GM18507 (cell line): ENCODE data around the gene METRN.

Source experiments
- DNase-seq: peaks from one replicate; pipeline ENCODE4 v3.0.0; 2011; ENCODE audit warnings: low read depth; ENCODE audit not compliant: insufficient read length; ENCODE audit errors: extremely low spot score
- FAIRE-seq: peaks from 2 replicates; lab custom pipeline; 2011; peaks lifted over from hg19 to GRCh38; lab: Jason Lieb, UNC

Gene METRN

GRCh38 chr16:677316-678190 is 37.4 kb upstream of the METRN start:
- no peak for DNase-seq
- no peak for FAIRE-seq

DNA sequence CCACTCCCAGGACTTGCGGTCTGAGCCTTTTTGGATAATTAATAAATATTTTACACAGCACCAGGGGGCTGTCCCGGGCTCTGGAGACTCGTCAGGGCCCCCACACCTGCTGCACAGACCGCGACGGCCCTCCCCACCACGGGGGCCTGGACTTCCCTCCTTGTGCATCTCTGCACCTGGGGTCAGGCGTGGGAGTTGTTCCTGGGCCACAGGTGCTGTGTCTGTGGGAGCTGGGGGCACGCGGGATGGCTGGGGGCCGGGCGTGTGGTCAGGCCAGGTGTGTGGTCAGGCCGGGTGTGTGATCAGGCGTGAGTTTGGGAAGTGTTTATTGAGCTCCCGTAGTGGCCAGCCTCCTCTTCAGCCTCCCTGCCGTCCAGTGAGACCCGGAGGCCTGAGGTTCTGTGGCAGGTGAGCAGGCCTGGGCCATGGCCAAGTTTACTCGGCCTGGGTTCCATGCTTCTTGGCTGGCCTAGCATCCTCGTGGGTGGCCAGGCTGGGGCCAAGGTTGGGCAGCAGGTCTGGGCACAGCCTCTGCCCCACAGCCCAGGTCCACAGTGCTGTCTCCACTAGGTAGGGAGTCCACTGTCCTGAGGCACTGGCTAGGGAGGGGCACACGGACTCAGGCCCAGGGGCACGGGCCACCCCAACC is 36.6 kb upstream of the METRN start:
- FAIRE-seq (no peak), DNase-seq (no peak)

GRCh38 chr16:678858-679813 is 35.8 kb upstream of the METRN start:
- FAIRE-seq (no peak), DNase-seq (no peak)

GRCh38 chr16:679814-680624 is 34.9 kb upstream of the METRN start, which contains the start of gene STUB1:
Gene STUB1 (plus strand): TSS chr16:680410. CDS start chr16:680526, 116 bp downstream.
- DNase-seq (peak; percentile 62), FAIRE-seq (peak; percentile 73)

GRCh38 chr16:680625-680945 is 34.3 kb upstream of the METRN start:
- FAIRE-seq, result no peak
- DNase-seq, result no peak

DNA sequence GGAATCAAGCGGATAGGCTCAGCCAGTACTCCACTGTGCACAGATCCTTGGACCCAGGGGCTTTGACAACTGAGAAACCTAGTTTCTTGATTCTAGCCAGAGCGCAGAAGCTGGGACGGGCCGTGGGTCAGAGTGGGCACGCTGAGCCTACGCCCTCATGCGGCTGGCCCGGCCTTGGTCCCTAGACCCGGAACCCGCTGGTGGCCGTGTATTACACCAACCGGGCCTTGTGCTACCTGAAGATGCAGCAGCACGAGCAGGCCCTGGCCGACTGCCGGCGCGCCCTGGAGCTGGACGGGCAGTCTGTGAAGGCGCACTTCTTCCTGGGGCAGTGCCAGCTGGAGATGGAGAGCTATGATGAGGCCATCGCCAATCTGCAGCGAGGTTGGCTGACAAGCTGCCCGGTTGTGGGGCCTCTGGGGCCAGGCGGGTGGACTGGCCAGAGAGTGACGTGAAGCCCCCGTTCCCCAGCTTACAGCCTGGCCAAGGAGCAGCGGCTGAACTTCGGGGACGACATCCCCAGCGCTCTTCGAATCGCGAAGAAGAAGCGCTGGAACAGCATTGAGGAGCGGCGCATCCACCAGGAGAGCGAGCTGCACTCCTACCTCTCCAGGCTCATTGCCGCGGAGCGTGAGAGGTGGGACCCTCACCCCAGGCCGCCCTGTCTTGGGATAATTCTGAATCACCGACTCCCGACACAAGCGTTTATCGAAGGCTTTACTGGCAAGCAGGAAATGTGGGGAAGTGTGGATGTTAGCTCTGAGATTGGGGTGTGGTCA is 33.8 kb upstream of the METRN start:
- no peak for DNase-seq
- peak; percentile 54 for FAIRE-seq

DNA sequence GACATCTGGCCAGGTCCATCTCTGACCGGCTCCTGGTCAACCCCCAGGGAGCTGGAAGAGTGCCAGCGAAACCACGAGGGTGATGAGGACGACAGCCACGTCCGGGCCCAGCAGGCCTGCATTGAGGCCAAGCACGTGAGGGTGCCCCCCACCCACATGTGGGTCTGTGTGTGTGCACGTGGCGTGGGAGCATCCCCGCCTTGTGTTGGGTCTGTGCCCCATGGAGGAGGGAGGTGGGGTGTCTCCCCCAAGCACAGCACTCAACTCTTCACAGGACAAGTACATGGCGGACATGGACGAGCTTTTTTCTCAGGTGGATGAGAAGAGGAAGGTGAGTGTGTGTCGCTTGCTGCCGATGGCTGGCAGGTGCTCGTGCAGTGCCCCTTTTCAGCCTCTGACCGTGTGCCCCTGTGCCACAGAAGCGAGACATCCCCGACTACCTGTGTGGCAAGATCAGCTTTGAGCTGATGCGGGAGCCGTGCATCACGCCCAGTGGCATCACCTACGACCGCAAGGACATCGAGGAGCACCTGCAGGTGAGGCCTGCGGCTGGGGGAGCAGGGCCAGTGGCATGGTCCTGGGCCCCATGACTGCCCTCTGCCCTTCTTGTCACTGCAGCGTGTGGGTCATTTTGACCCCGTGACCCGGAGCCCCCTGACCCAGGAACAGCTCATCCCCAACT is 33.0 kb upstream of the METRN start:
- DNase-seq (no peak), FAIRE-seq (no peak)

DNA sequence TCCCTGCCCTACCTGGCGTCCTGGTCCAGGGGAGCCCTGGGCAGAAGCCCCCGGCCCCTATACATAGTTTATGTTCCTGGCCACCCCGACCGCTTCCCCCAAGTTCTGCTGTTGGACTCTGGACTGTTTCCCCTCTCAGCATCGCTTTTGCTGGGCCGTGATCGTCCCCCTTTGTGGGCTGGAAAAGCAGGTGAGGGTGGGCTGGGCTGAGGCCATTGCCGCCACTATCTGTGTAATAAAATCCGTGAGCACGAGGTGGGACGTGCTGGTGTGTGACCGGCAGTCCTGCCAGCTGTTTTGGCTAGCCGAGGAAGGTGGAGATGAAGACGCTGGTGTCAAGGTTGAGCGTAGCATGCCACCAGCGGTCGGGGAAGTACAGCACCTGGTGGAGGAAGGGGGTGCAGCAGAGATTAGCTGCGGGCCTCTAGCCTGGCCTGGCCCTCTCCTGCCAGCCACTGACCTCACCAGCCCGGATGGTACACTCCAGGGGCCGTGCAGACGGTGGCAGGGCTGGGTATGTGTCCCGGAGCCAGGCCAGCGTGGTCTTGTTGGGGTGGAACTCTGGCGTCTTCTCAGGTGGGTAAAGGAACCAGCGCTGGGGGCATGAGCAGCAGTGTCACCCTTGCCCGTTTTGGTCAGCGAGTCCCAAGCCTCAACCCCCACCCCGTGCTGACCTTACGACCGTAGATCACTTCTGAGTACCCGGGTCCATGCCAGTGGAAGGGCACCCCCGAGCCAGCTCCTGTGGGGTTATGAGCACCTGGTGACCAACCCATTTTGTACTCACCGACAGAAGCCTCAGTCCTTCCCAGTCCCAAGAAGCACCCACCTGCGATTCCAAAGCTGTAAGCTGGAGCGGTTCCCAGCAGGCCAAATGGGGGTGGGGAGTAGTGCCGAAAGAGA is 32.2 kb upstream of the METRN start:
- DNase-seq, result no peak
- no peak for FAIRE-seq

DNA sequence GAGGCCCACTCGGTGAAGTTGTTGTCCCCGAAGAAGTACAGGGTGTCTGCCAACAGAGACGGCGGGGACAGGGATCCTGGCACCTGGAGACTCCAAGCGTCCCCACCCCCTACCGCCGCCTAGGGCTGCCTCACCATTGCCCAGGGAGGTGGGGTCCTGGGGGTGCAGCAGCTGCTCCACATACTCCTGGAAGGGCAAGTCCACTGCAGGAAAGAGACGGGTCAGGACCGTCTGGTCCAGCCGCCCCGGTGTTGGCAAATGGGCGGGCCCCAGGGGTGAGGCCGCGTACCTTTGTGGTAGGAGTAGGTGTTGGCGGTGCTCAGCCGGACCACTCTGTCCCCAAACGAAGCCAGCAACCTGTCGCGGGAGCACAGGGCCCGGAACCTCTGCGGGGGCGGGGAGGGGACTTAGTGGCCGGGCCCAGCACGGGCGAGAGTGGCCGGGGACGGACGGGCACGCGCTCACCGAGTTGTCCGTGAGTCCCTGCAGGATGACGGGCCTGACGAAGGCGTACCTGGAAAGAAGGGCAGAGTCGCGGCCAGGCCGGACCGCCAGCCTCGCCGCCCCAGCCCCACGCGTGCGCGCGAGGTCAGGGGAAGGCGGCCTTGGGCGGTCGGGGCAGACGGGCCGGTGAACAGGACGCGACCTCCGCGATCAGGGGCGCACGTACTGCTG is 31.4 kb upstream of the METRN start:
- FAIRE-seq (no peak), DNase-seq (no peak)

- FAIRE-seq (peak; percentile 98), DNase-seq (peak; percentile 93)
Measured at GRCh38 chr16:684071-684794, 30.7 kb upstream of the METRN start, which contains the start of gene JMJD8. Gene JMJD8 (minus strand): TSS chr16:684334. CDS start chr16:684319, 15 bp downstream.

DNA sequence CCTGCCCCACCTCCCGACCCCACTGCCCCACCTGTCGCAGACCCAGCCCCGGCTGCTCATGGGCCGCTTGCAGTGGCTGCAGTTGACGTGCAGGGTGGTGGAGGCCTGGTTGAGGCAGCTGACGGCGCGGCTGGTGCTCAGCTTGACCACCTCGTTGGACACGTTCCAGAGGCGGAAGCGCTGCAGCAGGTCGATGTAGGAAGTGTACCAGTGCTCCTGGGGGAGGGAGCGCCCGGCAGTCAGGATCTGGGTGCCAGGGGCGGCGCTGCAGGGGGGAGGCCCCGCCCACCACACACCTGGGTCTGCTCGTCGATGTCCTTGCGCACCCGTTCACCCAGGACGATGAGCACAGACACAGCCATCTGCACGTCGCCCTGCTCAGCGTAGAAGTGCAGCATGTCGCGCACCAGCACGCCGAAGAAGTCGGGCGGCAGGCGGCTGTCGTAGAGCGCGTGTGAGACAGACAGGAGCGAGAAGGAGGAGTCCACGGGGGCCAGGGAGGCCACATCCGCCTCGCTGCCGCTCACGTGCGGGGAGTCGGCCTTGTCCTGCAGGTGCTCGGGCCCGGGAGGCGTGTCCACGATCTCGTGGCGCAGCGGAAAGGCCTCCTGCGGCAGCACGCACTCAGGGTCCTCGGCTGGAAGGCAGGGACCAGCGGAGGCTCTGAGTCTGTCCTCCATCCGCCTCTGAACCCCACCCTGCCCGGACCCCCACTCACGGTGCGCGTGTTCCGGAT is 29.8 kb upstream of the METRN start:
- DNase-seq (no peak), FAIRE-seq (no peak)

DNA sequence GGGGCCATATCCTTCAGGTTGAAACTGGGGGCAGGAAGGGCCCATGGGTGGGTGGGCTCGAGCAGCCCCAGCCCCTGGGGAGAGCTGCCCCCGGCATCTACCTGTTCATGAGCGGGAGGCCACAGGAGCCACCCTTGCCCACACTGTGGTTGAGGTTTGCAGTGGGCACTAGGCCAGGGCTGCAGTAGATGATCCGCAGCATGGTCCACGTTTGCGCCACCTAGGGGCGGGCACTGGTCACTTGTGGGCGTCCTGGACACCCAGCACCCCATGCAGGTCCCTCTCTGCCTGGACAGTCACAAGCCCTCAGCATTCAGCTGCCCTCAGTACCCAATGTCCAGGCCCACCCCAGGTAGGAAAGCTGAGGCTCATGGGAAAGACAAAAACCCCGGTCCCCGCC is 29.0 kb upstream of the METRN start:
- FAIRE-seq, result no peak
- DNase-seq, result no peak

DNA sequence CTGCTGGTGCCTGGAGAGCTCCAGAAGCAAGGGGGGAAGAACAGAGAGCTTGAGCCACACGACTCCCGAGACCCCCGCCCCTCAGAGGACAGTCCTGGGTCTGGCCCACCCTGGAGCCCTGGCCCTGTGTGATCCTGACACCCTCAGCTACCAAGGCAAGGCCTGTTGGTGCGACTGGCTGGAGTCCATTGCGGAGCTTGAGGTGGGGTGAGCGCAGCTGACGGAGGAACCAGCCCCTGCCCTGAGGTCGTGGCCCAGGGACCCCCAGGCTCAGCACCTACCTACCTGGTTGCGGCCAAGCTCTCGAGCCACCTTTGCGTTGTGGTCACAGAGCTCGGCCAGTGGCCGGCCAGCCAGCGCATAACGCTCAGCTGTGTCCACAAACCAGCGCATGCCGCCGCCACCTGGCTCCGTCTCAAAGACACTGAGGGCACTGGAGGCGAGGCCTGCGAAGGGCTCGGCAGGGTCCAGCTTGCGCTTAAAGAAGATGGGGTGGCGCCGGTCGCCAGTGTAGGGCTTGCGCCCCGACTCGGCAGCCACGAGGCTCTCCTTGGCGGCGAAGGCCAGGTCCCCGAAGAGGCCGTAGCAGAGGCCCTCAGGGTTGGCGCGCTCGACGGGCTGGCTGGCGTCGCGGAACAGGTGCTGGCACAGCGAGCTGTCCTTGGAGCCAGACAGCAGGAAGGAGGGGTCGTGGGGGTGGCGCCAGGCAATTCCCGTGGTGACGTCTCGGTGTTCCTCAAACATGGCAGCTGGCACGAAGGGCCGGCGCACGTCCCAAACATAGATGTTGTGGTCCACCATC is 28.3 kb upstream of the METRN start:
- DNase-seq (no peak), FAIRE-seq (no peak)

GRCh38 chr16:687499-687898 is 27.4 kb upstream of the METRN start:
- DNase-seq (no peak), FAIRE-seq (no peak)
